Epithelial cell of esophagus (primary cell): ENCODE measurements around the gene FOXK1.

ENCODE experiments used
- DNase-seq: peaks from one replicate; pipeline ENCODE4 v3.0.0; 2010; ENCODE audit warnings: low read depth
- H3K4me3 ChIP-seq: 2 replicates; pipeline ENCODE4 v1.5.1; 2011; ENCODE audit warnings: mild to moderate bottlenecking, low read length, control low read depth
- CTCF ChIP-seq: IDR thresholded peaks from 2 replicates; pipeline ENCODE4 v1.5.1; 2011; ENCODE audit warnings: low read depth, mild to moderate bottlenecking, low read length, control low read depth, inconsistent platforms; ENCODE audit not compliant: insufficient read depth; ENCODE audit errors: missing control alignments

The FOXK1 gene

GRCh38 chr7:4734587-4735345 is 52.7 kb downstream of the FOXK1 start:
- TF ChIP-seq CTCF = no peak
- no peak for DNase-seq
- no peak overlapping the region for H3K4me3 ChIP-seq

- no peak overlapping the region for H3K4me3 ChIP-seq
- no peak for TF ChIP-seq CTCF
- no peak for DNase-seq
Observed at GRCh38 chr7:4737300-4737699, 55.2 kb downstream of the FOXK1 start.

GRCh38 chr7:4738711-4739527 is 56.8 kb downstream of the FOXK1 start:
- peak; percentile 77 for DNase-seq
- no peak overlapping the region for H3K4me3 ChIP-seq
- TF ChIP-seq CTCF = no peak

- H3K4me3 ChIP-seq = no peak overlapping the region
- TF ChIP-seq CTCF = peak; percentile 22
- DNase-seq = peak; percentile 30
Observed at GRCh38 chr7:4739528-4739992, 57.5 kb downstream of the FOXK1 start.

- no peak overlapping the region for H3K4me3 ChIP-seq
- no peak for TF ChIP-seq CTCF
- DNase-seq = no peak
Observed at GRCh38 chr7:4740796-4741195, 58.7 kb downstream of the FOXK1 start.

GRCh38 chr7:4742051-4742573 is 60.0 kb downstream of the FOXK1 start:
- no peak for DNase-seq
- no peak overlapping the region for H3K4me3 ChIP-seq
- TF ChIP-seq CTCF = no peak
